GM12874 (cell line): Measurements from ENCODE around the gene FGF9.
A peak's percentile ranks its signal among the peaks of the same experiment; 100 is the strongest.

Experiments
- CTCF ChIP-seq: IDR thresholded peaks from 2 replicates; pipeline ENCODE4 v1.5.1; 2011; ENCODE audit warnings: low read depth, mild to moderate bottlenecking, control low read depth, low read length, moderate library complexity; ENCODE audit not compliant: insufficient read depth

The FGF9 gene

GRCh38 chr13:21670883-21671619 lies at the start of gene FGF9:
Gene FGF9, plus strand, starts transcription at chr13:21671073. Its CDS starts 840 bp downstream, at chr13:21671913.
- TF ChIP-seq CTCF: 0 out of 2 replicates have a peak, but pooled peaks have one; percentile 9

GRCh38 chr13:21625366-21625765 lies 45.5 kb upstream of the FGF9 start:
- TF ChIP-seq CTCF: peak; percentile 39; the same call in 1 of the 2 replicates

GRCh38 chr13:21632196-21632595 lies 38.7 kb upstream of the FGF9 start:
- TF ChIP-seq CTCF: no peak

- no peak for TF ChIP-seq CTCF
These were observed 34.2 kb upstream of the FGF9 start for GRCh38 chr13:21636656-21637055.

- no peak for TF ChIP-seq CTCF
These were observed 33.6 kb upstream of the FGF9 start for GRCh38 chr13:21637296-21637695.

- TF ChIP-seq CTCF: peak; percentile 25; the same call in 1 of the 2 replicates
These were observed 32.3 kb upstream of the FGF9 start for GRCh38 chr13:21638319-21639282.

- no peak for TF ChIP-seq CTCF
These were observed 31.3 kb upstream of the FGF9 start for GRCh38 chr13:21639561-21639960.
